Peyer's patch (tissue), 4 donors: ENCODE measurements around the gene PALMD.

Experiments
- POLR2A ChIP-seq, 2 donors: fragments of 450-650 bp; IDR thresholded peaks; one replicate each; pipeline ENCODE4 v1.5.1; 2017; ENCODE audit warnings: antibody characterized with exemption in 2 of 2, mild to moderate bottlenecking in 2 of 2, moderate library complexity in 2 of 2
- TF ChIP-seq, protein P1 (sequence below), 6 experiments: fragments of 450-650 bp in 4 of 6; fragments of 200-600 bp in 2 of 6; sonication (generic) in 1 of 6; IDR thresholded peaks; one replicate each; pipeline ENCODE4 v1.5.1; 2017 to 2019; ENCODE audit warnings: antibody characterized with exemption in 6 of 6, mild to moderate bottlenecking in 3 of 6, moderate library complexity in 1 of 6

DNA sequence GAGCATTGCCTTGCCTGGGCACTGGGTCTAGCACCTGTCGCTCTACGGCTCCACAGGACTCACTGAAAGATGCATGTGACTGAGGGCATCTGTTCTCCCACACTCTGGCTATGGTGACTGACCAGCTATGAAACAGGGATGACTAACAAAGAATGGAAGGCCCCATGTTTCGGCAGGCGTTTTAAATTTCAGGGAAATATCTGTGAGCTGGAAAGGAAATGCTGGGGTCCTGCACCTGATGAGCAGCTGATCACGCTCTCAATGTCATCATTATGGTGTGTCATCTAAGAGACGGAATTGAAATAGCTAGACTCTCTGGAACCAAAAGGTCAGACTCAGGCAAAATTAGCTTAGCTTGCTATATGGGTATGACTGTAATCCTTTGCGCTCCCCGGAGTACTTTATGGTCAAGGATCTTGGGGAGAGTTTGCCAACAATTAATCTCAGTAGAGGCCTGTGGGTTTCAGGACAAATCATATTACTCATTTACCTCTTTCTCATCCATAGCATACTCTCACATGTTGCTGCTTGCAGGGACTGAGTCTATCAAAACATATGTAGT is 24.5 kb upstream of the PALMD start:
- no peak for TF ChIP-seq POLR2A (IDR thresholded peaks at IDR 0.05)
- TF ChIP-seq, protein P1, sequence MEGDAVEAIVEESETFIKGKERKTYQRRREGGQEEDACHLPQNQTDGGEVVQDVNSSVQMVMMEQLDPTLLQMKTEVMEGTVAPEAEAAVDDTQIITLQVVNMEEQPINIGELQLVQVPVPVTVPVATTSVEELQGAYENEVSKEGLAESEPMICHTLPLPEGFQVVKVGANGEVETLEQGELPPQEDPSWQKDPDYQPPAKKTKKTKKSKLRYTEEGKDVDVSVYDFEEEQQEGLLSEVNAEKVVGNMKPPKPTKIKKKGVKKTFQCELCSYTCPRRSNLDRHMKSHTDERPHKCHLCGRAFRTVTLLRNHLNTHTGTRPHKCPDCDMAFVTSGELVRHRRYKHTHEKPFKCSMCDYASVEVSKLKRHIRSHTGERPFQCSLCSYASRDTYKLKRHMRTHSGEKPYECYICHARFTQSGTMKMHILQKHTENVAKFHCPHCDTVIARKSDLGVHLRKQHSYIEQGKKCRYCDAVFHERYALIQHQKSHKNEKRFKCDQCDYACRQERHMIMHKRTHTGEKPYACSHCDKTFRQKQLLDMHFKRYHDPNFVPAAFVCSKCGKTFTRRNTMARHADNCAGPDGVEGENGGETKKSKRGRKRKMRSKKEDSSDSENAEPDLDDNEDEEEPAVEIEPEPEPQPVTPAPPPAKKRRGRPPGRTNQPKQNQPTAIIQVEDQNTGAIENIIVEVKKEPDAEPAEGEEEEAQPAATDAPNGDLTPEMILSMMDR (IDR thresholded peaks at IDR 0.05): no peak
